RKO (cell line): ENCODE data around the gene STIM2.
"Not testable (repeated sequence)": the region's sequence is repeated elsewhere in the genome, so short reads cannot be mapped to it uniquely, and the experiment has no call there.

Experiments used
- DNase-seq: peaks from one replicate; pipeline ENCODE4 v3.0.0-alpha.2; 2016; ENCODE audit warnings: low spot score

STIM2 gene

GRCh38 chr4:26867914-26868684 lies 7.5 kb downstream of the STIM2 start:
- DNase-seq: no peak

GRCh38 chr4:26870576-26871262 lies 10.1 kb downstream of the STIM2 start:
- no peak for DNase-seq

GRCh38 chr4:26871611-26872010 lies 11.0 kb downstream of the STIM2 start:
- no peak for DNase-seq

- no peak for DNase-seq
Measured at GRCh38 chr4:26873391-26874026, 12.9 kb downstream of the STIM2 start.

- no peak for DNase-seq
Measured at GRCh38 chr4:26874110-26874509, 13.5 kb downstream of the STIM2 start.

- DNase-seq: no peak
Measured at GRCh38 chr4:26877406-26877805, 16.8 kb downstream of the STIM2 start.

- no peak for DNase-seq
Measured at GRCh38 chr4:26877961-26878360, 17.3 kb downstream of the STIM2 start.

- no peak for DNase-seq
Measured at GRCh38 chr4:26878794-26879391, 18.3 kb downstream of the STIM2 start.

GRCh38 chr4:26879805-26880204 lies 19.2 kb downstream of the STIM2 start:
- no peak for DNase-seq

- DNase-seq: no peak
Measured at GRCh38 chr4:26884026-26884425, 23.4 kb downstream of the STIM2 start.

GRCh38 chr4:26884486-26884988 lies 23.9 kb downstream of the STIM2 start:
- DNase-seq: no peak

- no peak for DNase-seq
Measured at GRCh38 chr4:26885912-26886274, 25.3 kb downstream of the STIM2 start.

GRCh38 chr4:26887143-26887542 lies 26.5 kb downstream of the STIM2 start:
- no peak for DNase-seq

- DNase-seq: no peak
Measured at GRCh38 chr4:26887809-26888208, 27.2 kb downstream of the STIM2 start.

- DNase-seq: no peak
Measured at GRCh38 chr4:26889356-26889755, 28.7 kb downstream of the STIM2 start.

- no peak for DNase-seq
Measured at GRCh38 chr4:26891054-26891453, 30.4 kb downstream of the STIM2 start.

- DNase-seq: no peak
Measured at GRCh38 chr4:26891867-26892266, 31.2 kb downstream of the STIM2 start.

GRCh38 chr4:26892480-26893150 lies 32.0 kb downstream of the STIM2 start:
- no peak for DNase-seq

- no peak for DNase-seq
Measured at GRCh38 chr4:26893491-26893890, 32.9 kb downstream of the STIM2 start.

- DNase-seq: not testable (repeated sequence)
Measured at GRCh38 chr4:26894881-26895280, 34.2 kb downstream of the STIM2 start.

GRCh38 chr4:26896636-26897035 lies 36.0 kb downstream of the STIM2 start:
- no peak for DNase-seq

- DNase-seq: no peak
Measured at GRCh38 chr4:26899991-26900390, 39.4 kb downstream of the STIM2 start.
